K562 (cell line): ENCODE results near the gene IL4I1.

Experiments
- JUND ChIP-seq, 2 experiments: IDR thresholded peaks; 2 replicates in 1 of 2; 3 replicates in 1 of 2; pipeline ENCODE4 v1.6.1; 2011; ENCODE audit warnings: borderline replicate concordance in 2 of 2, low read depth in 2 of 2, low read length in 2 of 2, improper control_type of control experiment in 1 of 2, missing biosample characterization in 1 of 2, missing genetic modification characterization in 1 of 2, missing genetic modification reagents in 1 of 2
- MXD1 ChIP-seq: fragments of 250-450 bp; sonication (Bioruptor Pico); IDR thresholded peaks from 2 replicates; pipeline ENCODE4 v1.8.0; 2021; ENCODE audit warnings: borderline replicate concordance, mild to moderate bottlenecking, moderate library complexity; ENCODE audit not compliant: poor library complexity, severe bottlenecking
- PCBP1 ChIP-seq: fragments of 200-400 bp; formaldehyde crosslinking; IDR thresholded peaks from 2 replicates; pipeline ENCODE4 v1.6.1; 2018; ENCODE audit warnings: mild to moderate bottlenecking, low read depth, low read length; ENCODE audit not compliant: poor library complexity, severe bottlenecking
- PTBP1 ChIP-seq: fragments of 200-400 bp; formaldehyde crosslinking; IDR thresholded peaks from 2 replicates; pipeline ENCODE4 v1.6.1; 2017; ENCODE audit warnings: low read depth, low read length
- STAG1 ChIP-seq: sonication (generic); formaldehyde crosslinking; IDR thresholded peaks from 2 replicates; pipeline ENCODE4 v1.5.0; 2020; ENCODE audit warnings: missing genetic modification reagents, borderline replicate concordance
- TAF1 ChIP-seq: IDR thresholded peaks from 2 replicates; pipeline ENCODE4 v1.6.1; 2011; ENCODE audit warnings: mild to moderate bottlenecking, low read length, moderate library complexity; ENCODE audit not compliant: insufficient read depth, control insufficient read depth, severe bottlenecking; ENCODE audit errors: extremely low read depth
- ZNF518B ChIP-seq: fragments of 250-450 bp; sonication (Bioruptor Pico); IDR thresholded peaks from 2 replicates; pipeline ENCODE4 v1.5.0; 2021; ENCODE audit warnings: mild to moderate bottlenecking, moderate library complexity
- TF ChIP-seq, protein P1 (sequence below): sonication (generic); formaldehyde crosslinking; IDR thresholded peaks from 2 replicates; pipeline ENCODE4 v1.8.0; 2022; ENCODE audit warnings: mild to moderate bottlenecking, missing genetic modification reagents, borderline replicate concordance
- TF ChIP-seq, protein P2 (sequence below): fragments of 250-450 bp; sonication (Bioruptor Pico); IDR thresholded peaks from 2 replicates; pipeline ENCODE4 v1.8.0; 2021; ENCODE audit warnings: moderate library complexity, mild to moderate bottlenecking, inconsistent platforms

- TF ChIP-seq PTBP1 (no peak), PCBP1 (no peak), TAF1 (no peak), STAG1 (CRISPR knock-in tag) (no peak), ZNF518B (CRISPR knock-in tag) (no peak), MXD1 (no peak), JUND (IDR thresholded peaks at IDR 0.05; ENCODE audit: borderline replicate concordance, low read depth, low read length) (no peak), JUND (tag; IDR thresholded peaks at IDR 0.05; ENCODE audit: borderline replicate concordance, low read depth, low read length) (no peak)
- TF ChIP-seq, protein P1, sequence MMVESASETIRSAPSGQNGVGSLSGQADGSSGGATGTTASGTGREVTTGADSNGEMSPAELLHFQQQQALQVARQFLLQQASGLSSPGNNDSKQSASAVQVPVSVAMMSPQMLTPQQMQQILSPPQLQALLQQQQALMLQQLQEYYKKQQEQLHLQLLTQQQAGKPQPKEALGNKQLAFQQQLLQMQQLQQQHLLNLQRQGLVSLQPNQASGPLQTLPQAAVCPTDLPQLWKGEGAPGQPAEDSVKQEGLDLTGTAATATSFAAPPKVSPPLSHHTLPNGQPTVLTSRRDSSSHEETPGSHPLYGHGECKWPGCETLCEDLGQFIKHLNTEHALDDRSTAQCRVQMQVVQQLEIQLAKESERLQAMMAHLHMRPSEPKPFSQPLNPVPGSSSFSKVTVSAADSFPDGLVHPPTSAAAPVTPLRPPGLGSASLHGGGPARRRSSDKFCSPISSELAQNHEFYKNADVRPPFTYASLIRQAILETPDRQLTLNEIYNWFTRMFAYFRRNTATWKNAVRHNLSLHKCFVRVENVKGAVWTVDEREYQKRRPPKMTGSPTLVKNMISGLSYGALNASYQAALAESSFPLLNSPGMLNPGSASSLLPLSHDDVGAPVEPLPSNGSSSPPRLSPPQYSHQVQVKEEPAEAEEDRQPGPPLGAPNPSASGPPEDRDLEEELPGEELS: no peak
- TF ChIP-seq, protein P2, sequence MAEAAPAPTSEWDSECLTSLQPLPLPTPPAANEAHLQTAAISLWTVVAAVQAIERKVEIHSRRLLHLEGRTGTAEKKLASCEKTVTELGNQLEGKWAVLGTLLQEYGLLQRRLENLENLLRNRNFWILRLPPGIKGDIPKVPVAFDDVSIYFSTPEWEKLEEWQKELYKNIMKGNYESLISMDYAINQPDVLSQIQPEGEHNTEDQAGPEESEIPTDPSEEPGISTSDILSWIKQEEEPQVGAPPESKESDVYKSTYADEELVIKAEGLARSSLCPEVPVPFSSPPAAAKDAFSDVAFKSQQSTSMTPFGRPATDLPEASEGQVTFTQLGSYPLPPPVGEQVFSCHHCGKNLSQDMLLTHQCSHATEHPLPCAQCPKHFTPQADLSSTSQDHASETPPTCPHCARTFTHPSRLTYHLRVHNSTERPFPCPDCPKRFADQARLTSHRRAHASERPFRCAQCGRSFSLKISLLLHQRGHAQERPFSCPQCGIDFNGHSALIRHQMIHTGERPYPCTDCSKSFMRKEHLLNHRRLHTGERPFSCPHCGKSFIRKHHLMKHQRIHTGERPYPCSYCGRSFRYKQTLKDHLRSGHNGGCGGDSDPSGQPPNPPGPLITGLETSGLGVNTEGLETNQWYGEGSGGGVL (CRISPR knock-in tag): no peak
Measured at GRCh38 chr19:49946415-49946814, 49.7 kb upstream of the IL4I1 start.
